Gastroesophageal sphincter (tissue), 4 donors: ENCODE measurements around the gene CYP2D6. TPM values are rescaled to one million over a fixed set of nuclear protein-coding genes. Genes with fewer than 3 reads are reported as not detected.

Source experiments
- ATAC-seq: fragments of 150-250 bp; one replicate; pipeline ENCODE4 v1.9.1; 2016; ENCODE audit warnings: mild to moderate bottlenecking, moderate library complexity
- H3K27ac ChIP-seq, 4 donors: fragments of 200-600 bp; sonication (generic) in 3 of 4; 1 replicate in 3 of 4; 2 replicates in 1 of 4; pipeline ENCODE4 v1.5.1; 2016 to 2019
- H3K27me3 ChIP-seq: fragments of 200-600 bp; sonication (generic); one replicate; pipeline ENCODE4 v1.5.1; 2019
- H3K36me3 ChIP-seq, 2 donors: fragments of 200-600 bp; sonication (generic); one replicate each; pipeline ENCODE4 v1.5.1; 2019; ENCODE audit warnings: control low read depth in 1 of 2
- H3K4me1 ChIP-seq, 3 donors: fragments of 200-600 bp; sonication (generic); 1 replicate in 2 of 3; 2 replicates in 1 of 3; pipeline ENCODE4 v1.5.1; 2016 to 2019; ENCODE audit warnings: control low read depth in 2 of 3
- H3K4me3 ChIP-seq, 2 donors: fragments of 200-600 bp; sonication (generic); one replicate each; pipeline ENCODE4 v1.5.1; 2019; ENCODE audit warnings: mild to moderate bottlenecking in 1 of 2, moderate library complexity in 1 of 2
- H3K9me3 ChIP-seq, 3 donors: fragments of 200-600 bp; sonication (generic); one replicate each; pipeline ENCODE4 v1.5.1; 2017 to 2019; ENCODE audit warnings: control low read depth in 2 of 3
- CTCF ChIP-seq, 4 experiments: fragments of 200-600 bp in 2 of 4; fragments of 450-650 bp in 2 of 4; sonication (generic) in 1 of 4; IDR thresholded peaks; one replicate each; pipeline ENCODE4 v1.5.1; 2017 to 2019; ENCODE audit warnings: antibody characterized with exemption in 4 of 4, mild to moderate bottlenecking in 2 of 4, moderate library complexity in 2 of 4
- EP300 ChIP-seq: sonication (generic); formaldehyde crosslinking; IDR thresholded peaks from one replicate; pipeline ENCODE4 v1.6.1; 2017; ENCODE audit warnings: antibody characterized with exemption, mild to moderate bottlenecking
- POLR2A ChIP-seq, 2 donors: fragments of 450-650 bp; IDR thresholded peaks; one replicate each; pipeline ENCODE4 v1.6.1; 2017; ENCODE audit warnings: antibody characterized with exemption in 2 of 2, mild to moderate bottlenecking in 2 of 2, moderate library complexity in 1 of 2
- POLR2AphosphoS5 ChIP-seq: sonication (generic); formaldehyde crosslinking; IDR thresholded peaks from one replicate; pipeline ENCODE4 v1.6.1; 2017; ENCODE audit warnings: antibody characterized with exemption
- WGBS, 2 donors: methylation state at CpG; one replicate each; pipeline ENCODE4 v1.1.5; 2018; ENCODE audit warnings: low coverage in 1 of 2; 5-methylcytosine and 5-hydroxymethylcytosine counted together
- total RNA-seq, 4 donors: library from RNA; depleted of rRNA; stranded (reverse); fragments of >200 nt; gene quantifications; one replicate each; pipeline ENCODE4 v1.1.0, GENCODE V29; 2016

Gene CYP2D6
- total RNA-seq, 4 donors from 2014 or later, result 0.23 to 2.3 (median 0.40) TPM; not detected in 1

- peak within 1 kb of the TSS; percentile 93 to 99 (median 98) for H3K27ac ChIP-seq
- TF ChIP-seq POLR2A (IDR thresholded peaks at IDR 0.05) (peak; percentile 88 to 92), CTCF (IDR thresholded peaks at IDR 0.05) (peak in 1 of 4 experiments; percentile 14), EP300 (no peak), POLR2AphosphoS5 (peak; percentile 90)
- peak within 1 kb of the TSS; percentile 36 to 70 for H3K4me3 ChIP-seq
- H3K9me3 ChIP-seq, result no peaks in the 10 kb centered on the region
- H3K36me3 ChIP-seq, result peaks cover 0 to 58% of the 10 kb centered on the region in 2 donors
- H3K27me3 ChIP-seq, result no peaks in the 10 kb centered on the region
- 0 to 1% methylated on average over 7 to 11 of the region's 71 CpGs for WGBS, 2 donors
- ATAC-seq, result peak; percentile 96
- H3K4me1 ChIP-seq, result peaks cover 5 to 71% (median 22%) of the 10 kb centered on the region in 3 donors
Observed at GRCh38 chr22:42079319-42080251, 51.0 kb downstream of the CYP2D6 start, which contains the start of gene SMDT1. Gene SMDT1, plus strand, starts transcription at chr22:42079700. Its CDS starts 69 bp downstream, at chr22:42079769.

GRCh38 chr22:42078469-42079318 lies 51.9 kb downstream of the CYP2D6 start:
- Histone ChIP-seq H3K27ac (peak overlapping the region; percentile 93 to 99 (median 98)), H3K4me1 (peaks cover 5 to 74% (median 22%) of the 10 kb centered on the region in 3 donors), H3K4me3 (peak overlapping the region; percentile 36 to 70), H3K36me3 (peaks cover 0 to 49% of the 10 kb centered on the region in 2 donors), H3K27me3 (no peaks in the 10 kb centered on the region), H3K9me3 (no peaks in the 10 kb centered on the region)
- TF ChIP-seq POLR2AphosphoS5, result no peak
- TF ChIP-seq CTCF (IDR thresholded peaks at IDR 0.05), result no peak
- TF ChIP-seq EP300, result no peak
- TF ChIP-seq POLR2A (IDR thresholded peaks at IDR 0.05), result no peak
- peak; percentile 6 for ATAC-seq
- WGBS, 2 donors, result 5 to 20% methylated on average over 2 to 7 of the region's 24 CpGs

GRCh38 chr22:42077486-42078125 lies 53.0 kb downstream of the CYP2D6 start:
- H3K4me3 ChIP-seq, result no peak overlapping the region
- peak overlapping the region; percentile 93 to 99 (median 98) for H3K27ac ChIP-seq
- H3K27me3 ChIP-seq, result no peaks in the 10 kb centered on the region
- H3K36me3 ChIP-seq, result peaks cover 0 to 38% of the 10 kb centered on the region in 2 donors
- no peaks in the 10 kb centered on the region for H3K9me3 ChIP-seq
- no peak for TF ChIP-seq POLR2AphosphoS5
- TF ChIP-seq CTCF (IDR thresholded peaks at IDR 0.05), result no peak
- TF ChIP-seq EP300, result no peak
- TF ChIP-seq POLR2A (IDR thresholded peaks at IDR 0.05), result no peak
- WGBS, 2 donors, result 92 to 96% methylated on average over 2 to 9 of the region's 21 CpGs
- H3K4me1 ChIP-seq, result peaks cover 5 to 69% (median 22%) of the 10 kb centered on the region in 3 donors
- no peak for ATAC-seq

GRCh38 chr22:42076764-42077485 lies 53.7 kb downstream of the CYP2D6 start:
- Histone ChIP-seq H3K4me3 (no peak overlapping the region), H3K27ac (peak overlapping the region in 3 of 4 donors; percentile 93 to 99 (median 97)), H3K9me3 (no peaks in the 10 kb centered on the region), H3K27me3 (no peaks in the 10 kb centered on the region), H3K36me3 (peaks cover 0 to 32% of the 10 kb centered on the region in 2 donors), H3K4me1 (peaks cover 5 to 68% (median 22%) of the 10 kb centered on the region in 3 donors)
- no peak for ATAC-seq
- 81 to 86% methylated on average over 5 to 9 of the region's 20 CpGs for WGBS, 2 donors
- TF ChIP-seq POLR2A (IDR thresholded peaks at IDR 0.05), result no peak
- TF ChIP-seq CTCF (IDR thresholded peaks at IDR 0.05), result no peak
- no peak for TF ChIP-seq EP300
- TF ChIP-seq POLR2AphosphoS5, result no peak
